ENCODE data around the gene XRCC6.
A peak's percentile ranks its signal among the peaks of the same experiment; 100 is the strongest.
"Not testable (repeated sequence)": the region's sequence is repeated elsewhere in the genome, so short reads cannot be mapped to it uniquely, and the experiment has no call there.

Gene XRCC6

DNA sequence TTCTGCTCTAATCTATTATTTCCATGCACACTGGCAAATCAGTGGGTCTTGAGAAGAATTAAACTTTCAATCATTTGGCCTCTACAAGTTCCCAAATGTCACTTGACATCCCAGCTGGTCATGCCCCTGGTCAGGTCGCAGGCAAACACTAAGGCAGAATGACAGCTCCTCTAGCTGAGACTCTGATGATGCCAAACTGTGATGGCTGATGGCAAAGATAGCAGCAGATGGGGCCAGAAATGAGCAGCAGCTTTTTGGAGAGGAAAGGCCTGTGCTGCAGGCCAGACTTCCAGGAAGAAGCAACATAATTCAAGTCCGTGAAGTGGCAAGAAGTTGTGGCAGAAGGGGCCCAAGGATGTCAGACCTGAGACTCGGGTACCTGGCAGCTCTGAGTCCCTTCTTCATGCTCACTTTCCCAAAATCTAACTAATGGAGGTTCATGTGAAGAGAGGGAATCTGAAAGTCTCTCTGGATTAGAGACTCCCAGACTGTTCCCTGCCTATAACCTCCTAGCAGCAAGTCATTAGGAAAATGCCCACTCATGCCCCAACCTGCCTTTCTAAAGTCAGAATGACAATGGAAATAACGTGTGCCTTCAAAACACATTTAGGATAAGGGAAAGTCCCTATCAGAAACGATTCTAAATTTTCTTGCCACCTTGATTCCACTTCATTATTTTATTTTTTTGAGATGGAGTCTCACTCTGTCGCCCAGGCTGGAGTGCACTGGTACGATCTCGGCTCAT, 22.0 kb upstream of the XRCC6 start:
- no peak for DNase-seq

DNA sequence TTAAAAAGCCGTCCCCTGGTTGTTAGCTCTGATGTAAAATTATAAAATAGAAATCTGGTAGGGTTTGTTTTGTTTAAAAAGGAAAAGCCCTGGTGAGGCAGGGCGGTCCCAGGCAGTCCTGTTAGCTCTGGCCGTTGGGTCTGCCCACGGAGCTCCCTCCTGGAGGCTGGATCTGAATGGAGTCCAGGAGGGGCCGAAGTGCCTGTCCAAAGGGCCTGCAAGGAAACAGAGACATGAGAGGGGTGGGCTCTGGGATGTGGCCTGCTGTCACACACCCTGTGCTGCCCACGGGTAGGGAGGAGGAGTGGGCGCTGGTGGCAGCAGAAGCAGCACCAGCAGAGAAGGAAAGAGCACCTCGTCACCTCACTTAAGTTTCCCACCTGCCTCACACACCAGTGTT, 20.1 kb upstream of the XRCC6 start:
- DNase-seq = no peak

DNA sequence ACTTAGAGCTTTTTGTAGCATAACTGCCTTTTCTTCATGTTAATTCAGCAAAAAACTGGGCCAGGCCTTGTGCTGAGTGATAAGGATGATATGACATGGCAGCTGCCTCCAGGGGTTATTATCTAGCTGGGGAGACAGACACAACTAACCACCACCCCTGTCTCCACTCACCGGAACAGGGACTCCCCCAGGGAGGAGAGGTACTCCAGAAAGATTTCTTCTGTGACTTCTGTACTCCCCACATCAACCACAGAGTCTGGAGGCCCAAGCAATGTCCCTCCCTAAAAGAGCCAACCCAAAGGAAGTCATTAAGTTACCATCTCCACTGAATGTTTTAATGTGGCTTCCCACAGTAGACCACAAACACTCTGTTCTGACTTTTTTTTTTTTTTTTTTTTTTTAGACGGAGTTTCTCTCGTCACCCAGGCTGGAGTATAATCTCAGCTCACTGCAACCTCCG, 17.2 kb upstream of the XRCC6 start:
- no peak for DNase-seq

DNA sequence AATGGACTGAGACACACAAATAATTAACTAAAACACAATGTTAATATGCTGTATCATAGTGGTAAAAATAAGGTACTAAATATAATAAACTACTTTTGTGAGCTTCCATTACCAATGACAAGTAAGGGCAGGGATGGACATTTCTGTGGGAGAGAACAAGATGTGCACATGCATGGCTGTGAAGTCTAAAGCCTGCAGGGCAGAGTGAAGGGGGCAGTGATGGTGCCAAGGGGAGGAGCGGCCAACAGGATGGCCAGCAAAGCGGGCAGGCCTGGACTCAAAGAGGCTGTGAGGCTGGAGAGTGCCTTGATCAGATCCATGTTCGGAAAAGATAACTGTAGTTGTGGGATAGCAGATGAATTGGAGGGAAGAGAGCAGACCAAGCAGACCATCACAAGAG, 12.7 kb upstream of the XRCC6 start:
- no peak for DNase-seq

GRCh38 chr22:41612603-41613306, 8.3 kb upstream of the XRCC6 start:
- no peak for DNase-seq

- DNase-seq = no peak
These were observed 7.6 kb upstream of the XRCC6 start for GRCh38 chr22:41613456-41613855.

- DNase-seq = no peak
These were observed 1.0 kb upstream of the XRCC6 start for GRCh38 chr22:41619979-41620588.

- peak; percentile 43 to 48 for DNase-seq
These were observed 451 bp upstream of the XRCC6 start, which contains the start of gene DESI1 for GRCh38 chr22:41620589-41621098. Gene DESI1, minus strand, starts transcription at chr22:41621043. Its CDS starts 204 bp downstream, at chr22:41620839.

GRCh38 chr22:41621911-41622179, 750 bp downstream of the XRCC6 start:
- no peak for DNase-seq

DNA sequence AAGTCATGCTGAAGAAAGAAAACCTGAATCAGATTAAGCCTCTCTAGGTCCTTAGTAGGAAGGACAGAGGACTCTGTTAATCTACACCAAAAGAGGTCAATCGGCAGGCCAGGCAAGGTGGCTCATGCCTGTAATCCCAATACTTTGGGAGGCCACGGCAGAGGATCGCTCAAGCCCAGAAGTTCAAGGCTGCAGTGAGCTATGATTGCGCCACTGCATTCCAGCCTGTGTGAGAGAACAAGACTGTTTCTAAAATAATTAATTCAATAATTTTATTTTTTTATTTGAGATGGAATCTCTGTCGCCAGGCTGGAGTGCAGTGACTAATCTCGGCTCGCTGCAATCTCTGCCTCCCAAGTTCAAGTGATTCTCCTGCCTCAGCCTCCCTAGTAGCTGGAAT, 4.5 kb downstream of the XRCC6 start:
- no peak for DNase-seq

DNA sequence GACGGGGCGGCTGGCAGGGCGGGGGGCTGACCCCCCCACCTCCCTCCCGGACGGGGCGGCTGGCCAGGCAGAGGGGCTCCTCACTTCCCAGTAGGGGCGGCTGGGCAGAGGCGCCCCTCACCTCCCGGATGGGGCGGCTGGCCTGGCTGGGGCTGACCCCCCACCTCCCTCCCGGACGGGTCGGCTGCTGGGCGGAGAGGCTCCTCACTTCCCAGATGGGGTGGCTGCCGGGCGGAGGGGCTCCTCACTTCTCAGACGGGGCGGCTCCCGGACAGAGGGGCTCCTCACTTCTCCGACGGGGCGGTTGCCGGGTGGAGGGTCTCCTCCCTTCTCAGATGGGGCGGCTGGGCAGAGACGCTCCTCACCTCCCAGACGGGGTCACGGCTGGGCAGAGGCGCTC, 10.0 kb downstream of the XRCC6 start:
- DNase-seq = not testable (repeated sequence)

DNA sequence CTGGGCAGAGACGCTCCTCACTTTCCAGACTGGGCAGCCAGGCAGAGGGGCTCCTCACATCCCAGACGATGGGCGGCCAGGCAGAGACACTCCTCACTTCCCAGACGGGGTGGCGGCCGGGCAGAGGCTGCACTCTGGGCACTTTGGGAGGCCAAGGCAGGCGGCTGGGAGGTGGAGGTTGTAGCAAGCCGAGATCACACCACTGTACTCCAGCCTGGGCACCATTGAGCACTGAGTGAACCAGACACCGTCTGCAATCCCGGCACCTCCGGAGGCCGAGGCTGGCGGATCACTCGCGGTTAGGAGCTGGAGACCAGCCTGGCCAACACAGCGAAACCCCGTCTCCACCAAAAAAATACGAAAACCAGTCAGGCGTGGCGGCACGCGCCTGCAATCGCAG, 10.5 kb downstream of the XRCC6 start:
- not testable (repeated sequence) for DNase-seq

- not testable (repeated sequence) for DNase-seq
These were observed 13.5 kb downstream of the XRCC6 start for GRCh38 chr22:41634610-41635009.

DNA sequence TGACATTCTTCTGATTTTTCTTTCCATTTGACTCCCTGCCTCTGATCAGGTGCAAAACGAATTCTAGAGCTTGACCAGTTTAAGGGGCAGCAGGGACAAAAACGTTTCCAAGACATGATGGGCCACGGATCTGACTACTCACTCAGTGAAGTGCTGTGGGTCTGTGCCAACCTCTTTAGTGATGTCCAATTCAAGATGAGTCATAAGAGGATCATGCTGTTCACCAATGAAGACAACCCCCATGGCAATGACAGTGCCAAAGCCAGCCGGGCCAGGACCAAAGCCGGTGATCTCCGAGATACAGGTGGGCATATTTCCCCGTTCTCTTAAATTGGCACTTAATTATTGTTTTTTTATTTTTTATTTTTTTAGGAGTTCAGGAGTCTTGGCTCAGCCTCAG, 15.4 kb downstream of the XRCC6 start:
- DNase-seq = no peak

GRCh38 chr22:41637623-41638022, 16.5 kb downstream of the XRCC6 start:
- DNase-seq = not testable (repeated sequence)

- DNase-seq = no peak
These were observed 17.0 kb downstream of the XRCC6 start for GRCh38 chr22:41638124-41638523.

DNA sequence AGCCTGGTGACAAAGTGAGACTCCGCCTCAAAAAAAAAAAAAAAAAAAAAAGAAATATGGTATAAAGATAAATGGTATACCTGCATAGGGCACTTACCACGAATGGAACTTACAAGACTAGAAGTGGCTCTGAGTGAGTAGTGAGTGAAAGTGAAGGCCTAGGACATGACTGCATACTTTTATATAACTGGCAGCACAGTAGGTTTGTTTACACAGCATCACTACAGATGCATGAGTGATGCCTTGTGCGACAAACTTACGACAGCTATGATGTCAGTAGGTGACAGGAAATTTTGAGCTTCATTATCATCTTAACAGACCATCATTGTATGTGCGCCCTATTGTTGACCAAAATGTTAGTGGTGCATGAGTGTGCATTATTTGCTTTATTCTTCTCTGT, 17.7 kb downstream of the XRCC6 start:
- no peak for DNase-seq

DNA sequence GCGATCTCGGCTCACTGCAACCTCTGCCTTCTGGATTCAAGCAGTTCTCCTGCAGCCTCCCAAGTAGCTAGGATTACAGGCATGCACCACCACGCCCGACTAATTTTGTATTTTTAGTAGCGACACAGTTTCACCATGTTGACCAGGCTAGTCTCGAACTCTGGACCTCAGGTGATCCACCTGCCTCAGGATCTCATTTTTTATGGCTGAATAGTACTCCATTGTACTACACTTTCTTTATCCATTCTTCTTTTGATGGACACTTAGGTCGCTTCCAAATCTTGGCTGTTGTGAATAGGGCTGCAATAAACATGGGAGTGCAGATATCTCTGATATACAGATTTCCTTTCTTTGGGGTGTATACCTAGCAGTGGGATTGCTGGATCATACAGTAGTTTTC, 20.8 kb downstream of the XRCC6 start:
- no peak for DNase-seq

DNA sequence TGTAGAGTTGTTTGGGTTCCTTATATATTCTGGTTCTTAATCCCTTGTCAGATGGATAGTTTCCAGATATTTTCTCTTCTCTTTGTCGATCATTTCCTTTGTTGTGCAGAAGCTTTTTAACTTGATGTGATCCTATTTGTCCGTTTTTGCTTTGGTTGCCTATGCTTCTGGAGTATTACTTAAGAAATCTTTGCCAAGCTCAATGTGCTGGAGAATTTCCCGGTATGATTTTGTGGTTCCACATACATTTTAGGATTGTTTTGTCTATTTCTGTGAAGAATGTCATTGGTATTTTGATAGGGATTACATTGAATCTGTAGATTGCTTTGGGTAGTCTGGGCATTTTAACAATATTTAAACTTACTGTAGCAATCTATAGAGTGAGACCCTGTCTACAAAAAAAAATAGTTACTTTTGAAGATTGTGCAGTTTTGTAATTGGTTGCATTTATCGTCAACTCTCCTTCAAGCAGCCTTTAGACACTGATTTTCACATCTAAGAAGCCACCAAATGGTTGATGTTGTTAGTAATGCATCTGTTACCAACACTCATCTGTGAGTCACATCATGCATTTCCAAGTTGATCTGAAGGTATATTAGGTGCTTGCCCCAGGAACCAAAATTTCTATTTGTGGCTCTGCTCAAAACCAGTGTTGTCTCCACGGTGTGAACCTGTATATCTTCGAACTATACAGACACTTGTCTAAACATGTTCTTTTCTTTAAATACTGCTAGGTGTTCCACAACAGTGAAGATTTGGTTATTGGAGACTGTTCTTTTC, 21.4 kb downstream of the XRCC6 start:
- DNase-seq = no peak

DNA sequence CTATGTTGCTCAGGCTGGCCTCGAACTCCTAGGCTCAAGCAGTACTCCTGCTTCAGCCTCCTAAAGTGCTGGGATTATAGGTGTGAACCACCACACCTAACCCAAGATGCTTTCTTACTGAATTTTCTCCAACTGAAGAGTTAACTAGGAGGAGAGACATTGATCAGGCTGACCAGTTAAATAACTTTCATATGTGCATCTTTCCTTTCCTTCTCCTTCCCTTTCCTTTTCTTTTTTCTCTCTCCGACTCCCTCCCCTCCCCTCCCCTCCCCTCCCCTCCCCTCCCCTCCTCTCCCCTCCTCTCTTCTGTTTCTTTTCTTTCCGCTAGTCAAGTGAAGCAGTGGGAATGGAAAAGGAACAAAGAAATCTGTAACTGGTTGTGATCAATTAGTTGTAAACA, 26.7 kb downstream of the XRCC6 start:
- DNase-seq = no peak

DNA sequence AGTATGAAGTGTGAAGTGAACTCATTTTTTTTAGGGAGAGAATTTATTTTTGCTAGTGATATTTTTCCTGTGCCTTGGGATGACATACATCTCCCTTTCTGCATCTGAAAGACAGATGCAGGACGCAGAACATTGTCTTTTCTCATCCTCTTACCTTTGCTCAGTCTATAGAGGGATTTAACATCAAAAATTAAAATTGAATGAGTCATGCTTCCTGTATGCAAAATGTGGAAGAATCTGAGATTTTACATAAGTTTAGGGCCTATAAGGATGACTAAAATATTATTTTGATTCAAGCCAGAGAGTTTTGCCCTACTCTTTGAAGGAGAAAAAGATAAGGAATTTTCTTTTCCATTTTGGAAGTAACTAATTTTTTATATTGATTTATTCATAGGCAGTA, 27.3 kb downstream of the XRCC6 start:
- no peak for DNase-seq

DNA sequence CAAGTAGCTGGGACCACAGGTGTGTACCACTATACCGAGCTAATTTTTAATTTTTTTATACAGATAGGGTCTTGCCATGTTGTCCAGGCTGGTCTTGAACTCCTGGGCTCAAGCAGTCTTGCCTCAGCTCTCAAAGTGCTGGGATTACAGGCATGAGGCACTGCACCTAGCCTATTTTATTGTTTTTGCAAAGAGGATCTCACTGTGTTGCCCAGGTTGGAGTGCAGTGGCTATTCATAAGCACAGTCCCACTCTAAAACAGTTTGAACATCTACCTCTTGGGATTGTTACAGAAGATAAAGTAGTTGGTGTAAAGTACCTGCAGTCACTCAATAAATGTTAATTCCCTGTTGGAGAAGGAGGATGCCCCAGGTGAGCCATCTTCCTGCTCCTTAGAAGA, 29.1 kb downstream of the XRCC6 start:
- DNase-seq = no peak

DNA sequence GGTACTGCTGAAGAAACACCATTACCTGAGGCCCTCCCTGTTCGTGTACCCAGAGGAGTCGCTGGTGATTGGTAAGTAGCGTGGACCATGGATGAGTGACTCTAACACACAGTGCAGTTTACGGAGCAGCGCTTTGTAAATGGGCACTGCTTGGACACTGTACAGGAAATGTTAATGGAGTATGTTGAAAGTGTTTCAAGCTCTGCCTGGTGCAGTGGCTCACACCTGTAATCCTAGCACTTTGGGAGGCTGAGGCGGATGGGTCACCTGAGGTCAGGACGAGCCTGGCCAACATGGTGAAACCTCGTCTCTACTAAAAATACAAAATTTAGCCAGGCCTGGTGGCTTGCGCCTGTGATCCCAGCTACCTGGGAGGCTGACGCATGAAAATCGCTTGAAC, 29.7 kb downstream of the XRCC6 start:
- DNase-seq = no peak
